ENCODE data around the gene CLECL1. TPM values are rescaled to one million over a fixed set of nuclear protein-coding genes. Genes with fewer than 3 reads are reported as not detected.

CLECL1 gene
- total and polyA plus RNA-seq, 2 donors (not counting 3 experiments of a cell fraction or from before 2014, with no cell fraction given), result not detected

DNA sequence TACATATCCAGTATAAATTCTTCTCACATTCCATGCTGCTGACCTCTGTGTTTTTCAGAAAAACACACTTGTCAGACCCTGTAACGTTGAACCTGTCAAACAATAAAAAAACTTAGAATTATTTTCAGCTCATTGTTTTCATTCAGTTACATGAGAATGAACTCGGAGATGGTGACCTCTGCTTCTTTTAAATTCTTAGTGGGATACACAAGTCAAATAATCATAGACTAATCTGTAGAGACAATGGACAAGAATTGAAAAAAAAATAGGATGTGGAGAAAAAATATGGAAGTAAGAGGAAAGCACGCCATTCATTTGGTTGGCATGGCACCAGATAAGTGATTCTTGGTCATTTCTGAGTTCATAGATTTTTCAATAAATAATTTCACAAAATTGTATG lies 20.6 kb upstream of the CLECL1 start:
- BruUV-seq (replicated peaks), result no TSS peak
- FAIRE-seq (no peak), DNase-seq (ENCODE audit: low read depth, low spot score) (peak; percentile 90)
- TF ChIP-seq MAX (IDR thresholded peaks at IDR 0.05; ENCODE audit: insufficient read depth, insufficient read length) (no peak), EZH2 (IDR thresholded peaks at IDR 0.05; ENCODE audit: borderline replicate concordance, low read depth, low read length, severe bottlenecking) (no peak), POLR2AphosphoS5 (IDR thresholded peaks at IDR 0.05; ENCODE audit: insufficient read depth, low read depth, low read length) (no peak), JUN (IDR thresholded peaks at IDR 0.05; ENCODE audit: borderline replicate concordance, insufficient read depth, insufficient read length, low read depth) (no peak), POLR2A (IDR thresholded peaks at IDR 0.05; ENCODE audit: low read depth, low read length) (no peak), MYC (IDR thresholded peaks at IDR 0.05; ENCODE audit: low read depth, low read length) (no peak), GATA2 (IDR thresholded peaks at IDR 0.05; ENCODE audit: insufficient read depth, insufficient read length, low read depth, low read length) (no peak), FOS (IDR thresholded peaks at IDR 0.05; ENCODE audit: borderline replicate concordance, insufficient read depth, low read length) (no peak)
- TF ChIP-seq, protein P1, sequence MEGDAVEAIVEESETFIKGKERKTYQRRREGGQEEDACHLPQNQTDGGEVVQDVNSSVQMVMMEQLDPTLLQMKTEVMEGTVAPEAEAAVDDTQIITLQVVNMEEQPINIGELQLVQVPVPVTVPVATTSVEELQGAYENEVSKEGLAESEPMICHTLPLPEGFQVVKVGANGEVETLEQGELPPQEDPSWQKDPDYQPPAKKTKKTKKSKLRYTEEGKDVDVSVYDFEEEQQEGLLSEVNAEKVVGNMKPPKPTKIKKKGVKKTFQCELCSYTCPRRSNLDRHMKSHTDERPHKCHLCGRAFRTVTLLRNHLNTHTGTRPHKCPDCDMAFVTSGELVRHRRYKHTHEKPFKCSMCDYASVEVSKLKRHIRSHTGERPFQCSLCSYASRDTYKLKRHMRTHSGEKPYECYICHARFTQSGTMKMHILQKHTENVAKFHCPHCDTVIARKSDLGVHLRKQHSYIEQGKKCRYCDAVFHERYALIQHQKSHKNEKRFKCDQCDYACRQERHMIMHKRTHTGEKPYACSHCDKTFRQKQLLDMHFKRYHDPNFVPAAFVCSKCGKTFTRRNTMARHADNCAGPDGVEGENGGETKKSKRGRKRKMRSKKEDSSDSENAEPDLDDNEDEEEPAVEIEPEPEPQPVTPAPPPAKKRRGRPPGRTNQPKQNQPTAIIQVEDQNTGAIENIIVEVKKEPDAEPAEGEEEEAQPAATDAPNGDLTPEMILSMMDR (IDR thresholded peaks at IDR 0.05; ENCODE audit: extremely low read depth in 1 of 2, insufficient read depth in 1 of 2, low read depth in 1 of 2, low read length in 2 of 2), result no peak
- H3K9me1 ChIP-seq (replicated peaks; ENCODE audit: control insufficient read depth, extremely low read depth, insufficient read depth, low read length), result no peaks in the 10 kb centered on the region
- no peaks in the 10 kb centered on the region for H3K79me2 ChIP-seq (ENCODE audit: control insufficient read depth, insufficient read depth, low read length)
- no peak overlapping the region for H3K4me3 ChIP-seq (replicated peaks in 1 of 3; ENCODE audit: insufficient read depth in 1 of 3, low read depth in 1 of 3, low read length in 3 of 3)
- H3K27ac ChIP-seq (ENCODE audit: insufficient read depth, low read depth, low read length), result no peak overlapping the region
- H4K20me1 ChIP-seq (replicated peaks; ENCODE audit: control insufficient read depth, extremely low read depth, insufficient read depth, low read length), result no peaks in the 10 kb centered on the region
- H3K36me3 ChIP-seq (ENCODE audit: control insufficient read depth in 2 of 2, extremely low read depth in 1 of 2, insufficient read depth in 2 of 2, low read length in 2 of 2), result no peaks in the 10 kb centered on the region
- CTCF ChIA-PET, result interaction anchor here (1.3 to 13.3 kb wide), 3 partner anchors 11 to 45 kb away, joined by 3 to 332 read pairs (median 4); no protein-coding TSS in a partner anchor
- POLR2A ChIA-PET, result no interaction called here
- H3K4me2 ChIP-seq (ENCODE audit: insufficient read depth, low read length), result peak overlapping the region; percentile 16
- intact Hi-C loops (cut with micrococcal nuclease), result loop anchor here (5.0 to 10.0 kb wide), 2 partner anchors 259 to 811 kb away; partner anchors contain the start of gene CLEC12B
- H3K9ac ChIP-seq (replicated peaks; ENCODE audit: extremely low read depth, insufficient read depth, low read length), result no peak overlapping the region
- peaks cover 18% of the 10 kb centered on the region for H3K4me1 ChIP-seq (ENCODE audit: control insufficient read depth, extremely low read depth, insufficient read depth, low read length)
- dilution Hi-C loops (cut with MboI; ENCODE audit: extremely low pct_ligation_motif_present, low sequenced_read_pairs), result no loop called here
- no peaks in the 10 kb centered on the region for H3K9me3 ChIP-seq (replicated peaks; ENCODE audit: control insufficient read depth, insufficient read depth, low read length)
- no peaks in the 10 kb centered on the region for H3K27me3 ChIP-seq (ENCODE audit: control insufficient read depth in 2 of 2, insufficient read depth in 2 of 2, low read length in 2 of 2)
- H2AFZ ChIP-seq (ENCODE audit: low read depth, low read length), result peak overlapping the region; percentile 59
